ENCODE results near the gene RET. TPM values are rescaled to one million over a fixed set of nuclear protein-coding genes. Genes with fewer than 3 reads are reported as not detected.

RET gene
- total RNA-seq, result 0.04 and 0.07 TPM in 2 replicates

GRCh38 chr10:43076876-43077420 lies at the start of gene RET:
TSS of gene RET (plus strand) at chr10:43077069. CDS start at chr10:43077259, 190 bp downstream.
- DNase-seq (ENCODE audit: low read depth, low spot score), result no peak

GRCh38 chr10:43027331-43027955 lies 49.4 kb upstream of the RET start:
- no peak for DNase-seq (ENCODE audit: low read depth, low spot score)

- no peak for DNase-seq (ENCODE audit: low read depth, low spot score)
Measured at GRCh38 chr10:43028143-43028542, 48.7 kb upstream of the RET start.

- DNase-seq (ENCODE audit: low read depth, low spot score), result no peak
Measured at GRCh38 chr10:43029043-43029442, 47.8 kb upstream of the RET start.

GRCh38 chr10:43032613-43033012 lies 44.3 kb upstream of the RET start:
- DNase-seq (ENCODE audit: low read depth, low spot score), result no peak

GRCh38 chr10:43035800-43036199 lies 41.1 kb upstream of the RET start:
- no peak for DNase-seq (ENCODE audit: low read depth, low spot score)

GRCh38 chr10:43036481-43037428 lies 40.1 kb upstream of the RET start:
- no peak for DNase-seq (ENCODE audit: low read depth, low spot score)

GRCh38 chr10:43037440-43037839 lies 39.4 kb upstream of the RET start:
- no peak for DNase-seq (ENCODE audit: low read depth, low spot score)

GRCh38 chr10:43037942-43038782 lies 38.7 kb upstream of the RET start:
- no peak for DNase-seq (ENCODE audit: low read depth, low spot score)

- DNase-seq (ENCODE audit: low read depth, low spot score), result no peak
Measured at GRCh38 chr10:43038783-43039623, 37.9 kb upstream of the RET start.

- DNase-seq (ENCODE audit: low read depth, low spot score), result no peak
Measured at GRCh38 chr10:43039624-43040481, 37.0 kb upstream of the RET start.

GRCh38 chr10:43040482-43041256 lies 36.2 kb upstream of the RET start:
- no peak for DNase-seq (ENCODE audit: low read depth, low spot score)

- no peak for DNase-seq (ENCODE audit: low read depth, low spot score)
Measured at GRCh38 chr10:43041422-43042342, 35.2 kb upstream of the RET start.

GRCh38 chr10:43042503-43043341 lies 34.1 kb upstream of the RET start:
- DNase-seq (ENCODE audit: low read depth, low spot score), result no peak

- DNase-seq (ENCODE audit: low read depth, low spot score), result no peak
Measured at GRCh38 chr10:43043342-43043772, 33.5 kb upstream of the RET start.

- no peak for DNase-seq (ENCODE audit: low read depth, low spot score)
Measured at GRCh38 chr10:43043773-43044447, 33.0 kb upstream of the RET start.
